Retinal pigment epithelial cell (primary cell): ENCODE measurements around the gene SLCO2A1.

Experiments used
- DNase-seq: peaks from one replicate; pipeline ENCODE4 v3.0.0-alpha.2; 2010; ENCODE audit warnings: low read depth
- H3K4me3 ChIP-seq: 2 replicates; pipeline ENCODE4 v1.5.1; 2011; ENCODE audit warnings: mild to moderate bottlenecking, low read length, control low read depth, moderate library complexity
- CTCF ChIP-seq: conservative IDR thresholded peaks from 2 replicates; pipeline ENCODE4 v1.5.1; 2011; ENCODE audit warnings: low read depth, low read length, control low read depth, inconsistent platforms

The SLCO2A1 gene

GRCh38 chr3:134039161-134039862 lies 9.6 kb upstream of the SLCO2A1 start:
- DNase-seq, result no peak
- no peak overlapping the region for H3K4me3 ChIP-seq
- peak; percentile 14 for TF ChIP-seq CTCF

- no peak overlapping the region for H3K4me3 ChIP-seq
These were observed 9.0 kb upstream of the SLCO2A1 start for GRCh38 chr3:134038716-134039115.

GRCh38 chr3:134038071-134038491 lies 8.4 kb upstream of the SLCO2A1 start:
- no peak for DNase-seq
- TF ChIP-seq CTCF, result no peak
- H3K4me3 ChIP-seq, result no peak overlapping the region

More at GRCh38 chr3:134038716-134039115, 9.0 kb upstream of the SLCO2A1 start:
- DNase-seq, result no peak
- TF ChIP-seq CTCF, result no peak

GRCh38 chr3:134037168-134037567 lies 7.4 kb upstream of the SLCO2A1 start:
- H3K4me3 ChIP-seq, result no peak overlapping the region
- TF ChIP-seq CTCF, result no peak
- no peak for DNase-seq

GRCh38 chr3:134036291-134036690 lies 6.6 kb upstream of the SLCO2A1 start:
- TF ChIP-seq CTCF, result no peak
- no peak overlapping the region for H3K4me3 ChIP-seq
- no peak for DNase-seq

GRCh38 chr3:134035836-134036235 lies 6.1 kb upstream of the SLCO2A1 start:
- DNase-seq, result no peak
- H3K4me3 ChIP-seq, result no peak overlapping the region
- no peak for TF ChIP-seq CTCF
